HL-60 (cell line): ENCODE measurements around the gene EXOC7.

Source experiments
- DNase-seq, 2 experiments: peaks; one replicate each; pipeline ENCODE4 v3.0.0-alpha.2; 2010 to 2020; ENCODE audit warnings: low read depth in 1 of 2, low spot score in 1 of 2
- H3K27ac ChIP-seq: fragments of 250-450 bp; sonication (Bioruptor Pico); replicated peaks from 2 replicates; pipeline ENCODE4 v1.5.1; 2020; ENCODE audit warnings: mild to moderate bottlenecking, moderate library complexity
- H3K27me3 ChIP-seq: fragments of 250-450 bp; sonication (Bioruptor Pico); 2 replicates; pipeline ENCODE4 v1.5.1; 2021; ENCODE audit warnings: mild to moderate bottlenecking, moderate library complexity; ENCODE audit not compliant: insufficient read depth, poor library complexity, severe bottlenecking
- H3K4me3 ChIP-seq: replicated peaks from 2 replicates; pipeline ENCODE4 v1.5.1; 2011; ENCODE audit warnings: mild to moderate bottlenecking, control low read depth, low read length; ENCODE audit not compliant: insufficient read depth
- GABPA ChIP-seq: IDR thresholded peaks from 2 replicates; pipeline ENCODE4 v1.6.1; 2012; ENCODE audit warnings: low read depth
- POLR2AphosphoS5 ChIP-seq: IDR thresholded peaks from 2 replicates; pipeline ENCODE4 v1.6.1; 2012; ENCODE audit warnings: low read depth
- SPI1 ChIP-seq: IDR thresholded peaks from 2 replicates; pipeline ENCODE4 v1.6.1; 2012; ENCODE audit warnings: low read depth, mild to moderate bottlenecking, borderline replicate concordance
- TF ChIP-seq, protein P1 (sequence below): IDR thresholded peaks from 2 replicates; pipeline ENCODE4 v1.6.1; 2012; ENCODE audit warnings: low read depth; ENCODE audit not compliant: insufficient replicate concordance
- TF ChIP-seq, protein P2 (sequence below): IDR thresholded peaks from one replicate; pipeline ENCODE4 v1.5.1; 2011; ENCODE audit warnings: low read length, control low read depth, inconsistent platforms; ENCODE audit not compliant: insufficient read depth

The EXOC7 gene

DNA sequence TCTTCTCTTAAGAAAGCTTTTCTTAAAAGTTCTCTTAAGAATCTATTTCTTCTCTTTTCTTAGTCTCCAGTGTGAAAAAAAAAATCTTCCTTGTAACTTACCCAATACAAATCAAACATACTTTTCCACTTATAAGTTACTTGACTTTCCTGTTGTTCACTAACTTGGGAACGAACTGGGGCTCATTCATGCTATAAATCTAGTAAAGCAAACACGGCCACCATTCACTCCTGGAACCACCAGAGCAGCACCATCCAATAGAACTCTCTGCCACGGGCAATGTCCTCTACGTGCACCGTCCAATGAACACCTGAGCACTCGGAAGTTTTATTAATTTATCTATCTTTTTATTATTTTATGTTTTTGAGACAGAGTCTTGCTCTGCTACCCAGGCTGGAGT lies 52.0 kb downstream of the EXOC7 start:
- TF ChIP-seq SPI1 (no peak), GABPA (no peak), POLR2AphosphoS5 (no peak)
- TF ChIP-seq, protein P1, sequence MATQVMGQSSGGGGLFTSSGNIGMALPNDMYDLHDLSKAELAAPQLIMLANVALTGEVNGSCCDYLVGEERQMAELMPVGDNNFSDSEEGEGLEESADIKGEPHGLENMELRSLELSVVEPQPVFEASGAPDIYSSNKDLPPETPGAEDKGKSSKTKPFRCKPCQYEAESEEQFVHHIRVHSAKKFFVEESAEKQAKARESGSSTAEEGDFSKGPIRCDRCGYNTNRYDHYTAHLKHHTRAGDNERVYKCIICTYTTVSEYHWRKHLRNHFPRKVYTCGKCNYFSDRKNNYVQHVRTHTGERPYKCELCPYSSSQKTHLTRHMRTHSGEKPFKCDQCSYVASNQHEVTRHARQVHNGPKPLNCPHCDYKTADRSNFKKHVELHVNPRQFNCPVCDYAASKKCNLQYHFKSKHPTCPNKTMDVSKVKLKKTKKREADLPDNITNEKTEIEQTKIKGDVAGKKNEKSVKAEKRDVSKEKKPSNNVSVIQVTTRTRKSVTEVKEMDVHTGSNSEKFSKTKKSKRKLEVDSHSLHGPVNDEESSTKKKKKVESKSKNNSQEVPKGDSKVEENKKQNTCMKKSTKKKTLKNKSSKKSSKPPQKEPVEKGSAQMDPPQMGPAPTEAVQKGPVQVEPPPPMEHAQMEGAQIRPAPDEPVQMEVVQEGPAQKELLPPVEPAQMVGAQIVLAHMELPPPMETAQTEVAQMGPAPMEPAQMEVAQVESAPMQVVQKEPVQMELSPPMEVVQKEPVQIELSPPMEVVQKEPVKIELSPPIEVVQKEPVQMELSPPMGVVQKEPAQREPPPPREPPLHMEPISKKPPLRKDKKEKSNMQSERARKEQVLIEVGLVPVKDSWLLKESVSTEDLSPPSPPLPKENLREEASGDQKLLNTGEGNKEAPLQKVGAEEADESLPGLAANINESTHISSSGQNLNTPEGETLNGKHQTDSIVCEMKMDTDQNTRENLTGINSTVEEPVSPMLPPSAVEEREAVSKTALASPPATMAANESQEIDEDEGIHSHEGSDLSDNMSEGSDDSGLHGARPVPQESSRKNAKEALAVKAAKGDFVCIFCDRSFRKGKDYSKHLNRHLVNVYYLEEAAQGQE = no peak
- TF ChIP-seq, protein P2, sequence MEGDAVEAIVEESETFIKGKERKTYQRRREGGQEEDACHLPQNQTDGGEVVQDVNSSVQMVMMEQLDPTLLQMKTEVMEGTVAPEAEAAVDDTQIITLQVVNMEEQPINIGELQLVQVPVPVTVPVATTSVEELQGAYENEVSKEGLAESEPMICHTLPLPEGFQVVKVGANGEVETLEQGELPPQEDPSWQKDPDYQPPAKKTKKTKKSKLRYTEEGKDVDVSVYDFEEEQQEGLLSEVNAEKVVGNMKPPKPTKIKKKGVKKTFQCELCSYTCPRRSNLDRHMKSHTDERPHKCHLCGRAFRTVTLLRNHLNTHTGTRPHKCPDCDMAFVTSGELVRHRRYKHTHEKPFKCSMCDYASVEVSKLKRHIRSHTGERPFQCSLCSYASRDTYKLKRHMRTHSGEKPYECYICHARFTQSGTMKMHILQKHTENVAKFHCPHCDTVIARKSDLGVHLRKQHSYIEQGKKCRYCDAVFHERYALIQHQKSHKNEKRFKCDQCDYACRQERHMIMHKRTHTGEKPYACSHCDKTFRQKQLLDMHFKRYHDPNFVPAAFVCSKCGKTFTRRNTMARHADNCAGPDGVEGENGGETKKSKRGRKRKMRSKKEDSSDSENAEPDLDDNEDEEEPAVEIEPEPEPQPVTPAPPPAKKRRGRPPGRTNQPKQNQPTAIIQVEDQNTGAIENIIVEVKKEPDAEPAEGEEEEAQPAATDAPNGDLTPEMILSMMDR = no peak
- no peaks in the 10 kb centered on the region for H3K27me3 ChIP-seq
- H3K4me3 ChIP-seq = no peak overlapping the region
- no peak overlapping the region for H3K27ac ChIP-seq
- DNase-seq = no peak

DNA sequence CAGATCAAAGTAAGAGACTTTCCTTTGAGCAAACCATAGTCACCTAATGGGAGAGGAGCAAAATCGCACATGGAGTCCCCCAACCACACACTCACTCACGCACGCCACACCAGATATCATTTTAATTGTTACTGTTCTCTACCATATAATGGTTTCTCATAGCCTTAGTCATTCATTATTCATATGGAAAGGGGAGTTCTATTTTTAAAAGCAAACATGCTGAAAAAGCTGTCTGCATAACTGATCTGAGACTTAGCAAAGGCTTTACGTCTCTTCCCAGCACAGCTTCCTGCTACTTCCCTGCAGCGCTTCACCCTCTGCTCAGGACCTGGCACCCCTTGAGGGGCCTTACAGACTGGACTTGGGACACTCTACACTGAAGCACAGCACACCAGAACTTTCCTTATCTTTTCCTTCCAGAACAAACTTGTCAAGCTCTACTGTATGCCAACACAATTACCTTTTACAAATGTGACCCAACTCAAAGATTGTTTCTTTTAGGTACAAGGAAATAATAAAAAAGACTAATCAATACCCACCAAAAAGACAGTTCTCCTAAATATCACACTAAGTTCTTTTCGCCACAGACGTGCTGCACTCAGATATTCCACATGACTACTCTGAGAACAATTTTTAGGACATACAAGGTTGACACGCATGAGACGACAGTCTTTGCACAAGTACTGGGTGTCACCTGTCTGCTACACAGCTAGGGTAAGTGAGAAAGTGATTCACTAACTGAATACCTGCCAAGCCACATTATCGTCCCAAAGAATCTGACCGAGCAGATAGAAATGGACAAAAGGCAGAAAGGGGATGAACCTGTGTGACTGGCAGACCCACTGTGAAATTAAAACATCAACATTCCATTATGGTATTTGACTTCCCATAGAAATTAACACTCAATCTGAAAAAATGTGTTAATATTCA lies 52.8 kb downstream of the EXOC7 start:
- TF ChIP-seq POLR2AphosphoS5 (no peak), GABPA (no peak), SPI1 (no peak)
- TF ChIP-seq, protein P1 = no peak
- TF ChIP-seq, protein P2 = no peak
- H3K4me3 ChIP-seq = no peak overlapping the region
- H3K27ac ChIP-seq = no peak overlapping the region
- no peaks in the 10 kb centered on the region for H3K27me3 ChIP-seq
- no peak for DNase-seq

DNA sequence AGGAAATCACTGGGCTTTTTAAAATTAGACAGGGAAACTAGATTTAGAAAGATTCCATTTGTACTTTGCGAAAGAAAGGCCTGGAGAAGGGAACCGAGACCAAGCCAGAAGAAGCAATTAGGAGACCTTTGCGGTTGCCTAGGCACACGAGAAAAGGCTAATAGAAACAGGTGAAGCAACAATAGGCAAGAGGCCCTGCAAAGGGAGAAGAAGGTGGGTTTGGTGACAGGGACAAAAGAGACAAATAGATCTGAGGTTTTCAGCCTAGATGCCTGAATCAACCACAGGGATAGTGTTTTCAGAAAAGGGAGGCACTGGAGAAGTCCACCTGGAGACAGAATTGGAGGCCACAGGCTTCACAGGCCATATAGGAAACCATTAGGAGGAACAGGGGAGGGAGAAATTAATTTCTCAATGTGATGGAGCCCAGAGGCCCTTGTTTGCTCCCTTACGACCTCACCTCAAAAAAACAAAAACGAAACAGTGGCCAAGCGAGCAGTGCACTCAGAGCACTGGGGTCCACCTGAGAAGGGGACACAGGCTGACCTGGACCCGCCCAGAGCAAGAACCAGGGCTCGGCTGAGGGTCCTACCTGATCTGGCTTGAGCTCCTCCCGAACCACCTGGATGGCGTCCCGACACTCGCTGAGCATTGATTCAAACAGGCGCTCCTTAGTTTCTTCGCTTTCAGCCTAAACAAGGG lies 53.6 kb downstream of the EXOC7 start:
- no peak overlapping the region for H3K27ac ChIP-seq
- DNase-seq = no peak
- no peaks in the 10 kb centered on the region for H3K27me3 ChIP-seq
- no peak overlapping the region for H3K4me3 ChIP-seq
- no peak for TF ChIP-seq SPI1

DNA sequence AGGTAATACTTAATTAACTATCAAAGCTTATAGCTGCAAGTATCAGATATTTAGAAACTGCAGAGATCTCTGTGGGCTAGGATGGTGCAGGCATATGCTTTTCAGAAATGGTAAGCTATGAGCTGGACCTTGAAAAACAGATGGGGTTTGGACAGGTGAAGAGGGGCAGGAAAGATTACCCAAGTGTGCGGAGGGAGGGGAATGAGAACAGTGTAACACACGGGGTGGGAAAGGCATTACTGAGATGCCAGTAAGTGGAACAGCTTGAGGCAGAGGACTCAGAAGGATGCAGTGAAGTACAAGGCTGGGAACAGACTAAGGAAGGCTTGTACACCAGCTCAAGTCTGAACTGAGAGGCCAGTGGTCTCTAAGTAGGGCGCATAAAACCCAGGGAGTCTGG lies 54.3 kb downstream of the EXOC7 start:
- no peak for DNase-seq
- Histone ChIP-seq H3K27me3 (no peaks in the 10 kb centered on the region), H3K4me3 (no peak overlapping the region), H3K27ac (no peak overlapping the region)
- no peak for TF ChIP-seq POLR2AphosphoS5
- TF ChIP-seq, protein P1 = no peak
- TF ChIP-seq, protein P2 = no peak
- no peak for TF ChIP-seq GABPA
- TF ChIP-seq SPI1 = no peak
